Stimulated activated naive CD4-positive, alpha-beta T cell (primary cell): Measurements from ENCODE around the gene YBX2.
"Not testable (repeated sequence)": the region's sequence is repeated elsewhere in the genome, so short reads cannot be mapped to it uniquely, and the experiment has no call there.

Experiments
- DNase-seq, 6 experiments: peaks; one replicate each; lab custom pipeline; 2025; lab: John Stamatoyannopoulos, UW

Gene YBX2

GRCh38 chr17:7294614-7295153, at the start of gene YBX2:
YBX2 (minus strand) TSS chr17:7294639; CDS start chr17:7294500, 139 bp downstream.
- DNase-seq, result peak; percentile 25 to 68 (median 53)

GRCh38 chr17:7343250-7343649, 48.8 kb upstream of the YBX2 start:
- DNase-seq, result no peak

GRCh38 chr17:7341842-7342241, 47.4 kb upstream of the YBX2 start:
- DNase-seq, result no peak

- no peak for DNase-seq
Measured at GRCh38 chr17:7340179-7340578, 45.7 kb upstream of the YBX2 start.

- not testable (repeated sequence) for DNase-seq
Measured at GRCh38 chr17:7337600-7337999, 43.2 kb upstream of the YBX2 start.

GRCh38 chr17:7336240-7337175, 42.1 kb upstream of the YBX2 start, which contains the start of gene ACAP1:
ACAP1 (plus strand) TSS chr17:7336529; CDS start chr17:7336735, 206 bp downstream.
- peak; percentile 69 to 83 (median 78) for DNase-seq

GRCh38 chr17:7335765-7336164, 41.3 kb upstream of the YBX2 start:
- not testable (repeated sequence) for DNase-seq

GRCh38 chr17:7334938-7335538, 40.6 kb upstream of the YBX2 start:
- no peak for DNase-seq

GRCh38 chr17:7332600-7333069, 38.2 kb upstream of the YBX2 start:
- peak in 4 of 6 experiments; percentile 34 to 60 (median 54) for DNase-seq

GRCh38 chr17:7332111-7332510, 37.7 kb upstream of the YBX2 start:
- no peak for DNase-seq

- no peak for DNase-seq
Measured at GRCh38 chr17:7330638-7331015, 36.2 kb upstream of the YBX2 start.

GRCh38 chr17:7329997-7330637, 35.7 kb upstream of the YBX2 start:
- DNase-seq, result peak; percentile 68 to 93 (median 86)

GRCh38 chr17:7329374-7329996, 35.0 kb upstream of the YBX2 start:
- peak; percentile 92 to 96 (median 96) for DNase-seq

GRCh38 chr17:7328840-7329373, 34.5 kb upstream of the YBX2 start, which contains the start of gene NEURL4:
NEURL4 (minus strand) TSS chr17:7329335; CDS start chr17:7329312, 23 bp downstream.
- DNase-seq, result peak in 4 of 6 experiments; percentile 46 to 71 (median 54)

- DNase-seq, result no peak
Measured at GRCh38 chr17:7328009-7328408, 33.6 kb upstream of the YBX2 start.

GRCh38 chr17:7327501-7327900, 33.1 kb upstream of the YBX2 start:
- DNase-seq, result no peak

- no peak for DNase-seq
Measured at GRCh38 chr17:7327056-7327455, 32.6 kb upstream of the YBX2 start.

GRCh38 chr17:7326186-7326585, 31.7 kb upstream of the YBX2 start:
- DNase-seq, result no peak

GRCh38 chr17:7325031-7325528, 30.6 kb upstream of the YBX2 start:
- no peak for DNase-seq

- DNase-seq, result no peak
Measured at GRCh38 chr17:7324438-7324779, 30.0 kb upstream of the YBX2 start.
